T47D (cell line): Measurements from ENCODE around the gene ZNF438.

Experiments
- DNase-seq, 2 experiments: peaks; one replicate each; pipeline versions ENCODE4 v3.0.0 to v3.0.0-alpha.2; 2011 to 2012; ENCODE audit warnings: low read depth in 1 of 2, low spot score in 1 of 2
- JUND ChIP-seq: IDR thresholded peaks from 2 replicates; pipeline ENCODE4 v1.6.1; 2012; ENCODE audit warnings: low read depth
- in situ Hi-C: cut with HindIII; loops from 2 replicates; pipeline ENCODE4 v1.10.0; 2016; ENCODE audit warnings: low sequenced_read_pairs, low pct_unique_long_range_greater_than_20kb

ZNF438 gene

GRCh38 chr10:30846710-30847109 lies 185.0 kb downstream of the ZNF438 start:
- DNase-seq, result no peak
- in situ Hi-C loops, result no loop called here
- TF ChIP-seq JUND, result no peak

- no peak for DNase-seq
- no peak for TF ChIP-seq JUND
- in situ Hi-C loops, result no loop called here
These were observed 188.8 kb downstream of the ZNF438 start for GRCh38 chr10:30842894-30843293.

GRCh38 chr10:30842185-30842584 lies 189.5 kb downstream of the ZNF438 start:
- no peak for TF ChIP-seq JUND
- DNase-seq, result no peak
- in situ Hi-C loops, result no loop called here

GRCh38 chr10:30840395-30841050 lies 191.1 kb downstream of the ZNF438 start:
- no peak for TF ChIP-seq JUND
- no peak for DNase-seq
- in situ Hi-C loops, result no loop called here

- no peak for TF ChIP-seq JUND
- in situ Hi-C loops, result no loop called here
These were observed 192.0 kb downstream of the ZNF438 start for GRCh38 chr10:30839652-30840051.

GRCh38 chr10:30836406-30836805 lies 195.3 kb downstream of the ZNF438 start:
- in situ Hi-C loops, result no loop called here
- no peak for TF ChIP-seq JUND
- DNase-seq, result no peak

More at GRCh38 chr10:30839652-30840051, 192.0 kb downstream of the ZNF438 start:
- DNase-seq, result no peak

GRCh38 chr10:30835146-30835545 lies 196.5 kb downstream of the ZNF438 start:
- in situ Hi-C loops, result no loop called here
- no peak for DNase-seq
- TF ChIP-seq JUND, result no peak

- no peak for TF ChIP-seq JUND
- in situ Hi-C loops, result no loop called here
- no peak for DNase-seq
These were observed 197.0 kb downstream of the ZNF438 start for GRCh38 chr10:30834651-30835050.

GRCh38 chr10:30834153-30834552 lies 197.5 kb downstream of the ZNF438 start:
- no peak for DNase-seq
- no peak for TF ChIP-seq JUND
- in situ Hi-C loops, result no loop called here

GRCh38 chr10:30833628-30833970 lies 198.1 kb downstream of the ZNF438 start:
- in situ Hi-C loops, result no loop called here
- TF ChIP-seq JUND, result no peak

GRCh38 chr10:30832749-30833627 lies 198.7 kb downstream of the ZNF438 start:
- in situ Hi-C loops, result no loop called here
- TF ChIP-seq JUND, result no peak
- DNase-seq, result no peak

More at GRCh38 chr10:30833628-30833970, 198.1 kb downstream of the ZNF438 start:
- no peak for DNase-seq

GRCh38 chr10:30832001-30832748 lies 199.5 kb downstream of the ZNF438 start:
- in situ Hi-C loops, result no loop called here
- DNase-seq, result no peak
- no peak for TF ChIP-seq JUND

- in situ Hi-C loops, result no loop called here
- DNase-seq, result peak in 1 of 2 experiments; percentile 69
- no peak for TF ChIP-seq JUND
These were observed 200.2 kb downstream of the ZNF438 start for GRCh38 chr10:30831426-30831825.
